K562 (cell line): ENCODE measurements around the gene EIF4G1. TPM values are rescaled to one million over a fixed set of nuclear protein-coding genes. Genes with fewer than 3 reads are reported as not detected.

Source experiments
- ATAC-seq: fragments of 200-7000 bp; cut with Tn5 transposase; 3 replicates; pipeline ENCODE4 v1.9.1; 2020; ENCODE audit warnings: moderate library complexity
- BruUV-seq: library from RNA; stranded (reverse); fragments of 400-500 nt; replicated peaks from 2 replicates; lab custom pipeline; 2021; lab: Mats Ljungman, UMichigan
- CTCF ChIA-PET: fragments of 300-600 bp; formaldehyde crosslinking; extraction: SDS; loops from one replicate; lab custom pipeline; 2021; ENCODE audit warnings: low intra/inter-chr PET ratio; lab: Yijun Ruan, JAX
- POLR2A ChIA-PET: fragments of 300-600, 350-650 bp; sonication (Branson Sonifier 250); formaldehyde crosslinking; extraction: SDS; loops from one replicate; lab custom pipeline; 2021; ENCODE audit warnings: antibody characterized with exemption, inconsistent platforms; lab: Yijun Ruan, JAX
- DNase-seq, 4 experiments: peaks; one replicate each; pipeline versions ENCODE4 v3.0.0 to v3.0.0-alpha.2; 2011 to 2018; ENCODE audit warnings: low spot score in 3 of 4, mixed read lengths in 3 of 4; ENCODE audit errors: extremely low read depth in 1 of 4
- FAIRE-seq: peaks from 2 replicates; lab custom pipeline; 2011; peaks lifted over from hg19 to GRCh38; lab: Jason Lieb, UNC
- H2AFZ ChIP-seq: 2 replicates; pipeline ENCODE4 v1.6.0; 2011; ENCODE audit warnings: low read depth, low read length, control low read depth, inconsistent platforms
- H3K27ac ChIP-seq: fragments of 200-600 bp; 3 replicates; pipeline ENCODE4 v1.8.0; 2011; ENCODE audit warnings: low read depth, mild to moderate bottlenecking, control low read depth, inconsistent platforms, low read length, moderate library complexity, mixed read lengths; ENCODE audit errors: extremely low read depth
- H3K27me3 ChIP-seq, 2 experiments: fragments of 300-600 bp in 1 of 2; 2 replicates in 1 of 2; 3 replicates in 1 of 2; pipeline versions ENCODE4 v1.6.0 to v1.8.0; 2011; ENCODE audit warnings: inconsistent platforms in 2 of 2, low read length in 2 of 2, mild to moderate bottlenecking in 1 of 2, mixed read lengths in 1 of 2, moderate library complexity in 1 of 2; ENCODE audit not compliant: control insufficient read depth in 2 of 2, insufficient read depth in 2 of 2
- H3K36me3 ChIP-seq: fragments of 300-600 bp; 3 replicates; pipeline ENCODE4 v1.8.0; 2011; ENCODE audit warnings: mild to moderate bottlenecking, low read length, inconsistent platforms; ENCODE audit not compliant: control insufficient read depth, insufficient read depth
- H3K4me1 ChIP-seq, 2 experiments: fragments of 200-600 bp in 1 of 2; replicated peaks in 1 of 2; 2 replicates in 1 of 2; 3 replicates in 1 of 2; pipeline versions ENCODE4 v1.5.1 to v1.8.0; 2011; ENCODE audit warnings: inconsistent platforms in 2 of 2, low read length in 2 of 2, mild to moderate bottlenecking in 1 of 2, mixed read lengths in 1 of 2, moderate library complexity in 1 of 2; ENCODE audit not compliant: control insufficient read depth in 2 of 2, insufficient read depth in 2 of 2
- H3K4me2 ChIP-seq: 2 replicates; pipeline ENCODE4 v1.6.1; 2011; ENCODE audit warnings: low read length, control low read depth, inconsistent platforms, mixed read lengths; ENCODE audit not compliant: insufficient read depth
- H3K4me3 ChIP-seq: fragments of 200-600 bp; sonication (generic), shearing (Covaris generic); 2 replicates; pipeline ENCODE4 v1.5.1; 2016; ENCODE audit warnings: control low read depth, inconsistent platforms
- H3K79me2 ChIP-seq: fragments of 200-600 bp; 3 replicates; pipeline ENCODE4 v1.8.0; 2011; ENCODE audit warnings: low read length, inconsistent platforms; ENCODE audit not compliant: control insufficient read depth, insufficient read depth
- H3K9ac ChIP-seq, 2 experiments: 2 replicates each; pipeline versions ENCODE4 v1.6.0 to v1.6.1; 2011; ENCODE audit warnings: low read depth in 2 of 2, low read length in 2 of 2, control low read depth in 1 of 2, inconsistent platforms in 1 of 2, mild to moderate bottlenecking in 1 of 2, mixed read lengths in 1 of 2; ENCODE audit not compliant: insufficient read depth in 1 of 2
- H3K9me1 ChIP-seq: one replicate; pipeline ENCODE4 v1.6.0; 2011; ENCODE audit warnings: inconsistent platforms, mild to moderate bottlenecking, low read length, moderate library complexity; ENCODE audit not compliant: control insufficient read depth, insufficient read depth
- H3K9me3 ChIP-seq: replicated peaks from 2 replicates; pipeline ENCODE4 v1.5.1; 2011; ENCODE audit warnings: low read depth, low read length, inconsistent platforms; ENCODE audit not compliant: control insufficient read depth, insufficient read depth
- H4K20me1 ChIP-seq: replicated peaks from 2 replicates; pipeline ENCODE4 v1.6.1; 2011; ENCODE audit warnings: low read length, inconsistent platforms, mixed read lengths; ENCODE audit not compliant: control insufficient read depth, insufficient read depth
- CTBP1 ChIP-seq: fragments of 450-650 bp; IDR thresholded peaks from 2 replicates; pipeline ENCODE4 v1.6.1; 2016; ENCODE audit warnings: borderline replicate concordance
- E4F1 ChIP-seq: fragments of 250-450 bp; sonication (Bioruptor Pico); IDR thresholded peaks from 2 replicates; pipeline ENCODE4 v1.5.0; 2021; ENCODE audit warnings: mild to moderate bottlenecking, borderline replicate concordance
- GATA2 ChIP-seq: sonication (generic); formaldehyde crosslinking; IDR thresholded peaks from 2 replicates; pipeline ENCODE4 v1.4.0; 2020; ENCODE audit warnings: mild to moderate bottlenecking, missing genetic modification reagents
- HDGF ChIP-seq: fragments of 450-650 bp; IDR thresholded peaks from 2 replicates; pipeline ENCODE4 v1.6.1; 2016
- MECOM ChIP-seq: fragments of 250-450 bp; sonication (Bioruptor Pico); IDR thresholded peaks from 2 replicates; pipeline ENCODE4 v1.8.0; 2022; ENCODE audit warnings: inconsistent platforms
- POLR2B ChIP-seq: fragments of 450-650 bp; IDR thresholded peaks from 2 replicates; pipeline ENCODE4 v1.6.1; 2018; ENCODE audit warnings: low read depth; ENCODE audit not compliant: partially characterized antibody
- SNIP1 ChIP-seq: fragments of 450-650 bp; IDR thresholded peaks from 2 replicates; pipeline ENCODE4 v1.7.1; 2017; ENCODE audit warnings: low read depth, mild to moderate bottlenecking
- THRAP3 ChIP-seq: fragments of 450-650 bp; IDR thresholded peaks from 2 replicates; pipeline ENCODE4 v1.6.1; 2016; ENCODE audit warnings: mild to moderate bottlenecking, inconsistent platforms, borderline replicate concordance
- ZNF217 ChIP-seq: sonication (generic); formaldehyde crosslinking; IDR thresholded peaks from 2 replicates; pipeline ENCODE4 v1.8.0; 2022; ENCODE audit warnings: mild to moderate bottlenecking, missing genetic modification reagents
- WGBS: fragments of 100-300 bp; shearing (Covaris generic); methylation state at CpG from one replicate; pipeline ENCODE4 v1.1.6; 2016; ENCODE audit warnings: low coverage, mixed read lengths; ENCODE audit not compliant: insufficient coverage; ENCODE audit errors: missing lambda C conversion rate; 5-methylcytosine and 5-hydroxymethylcytosine counted together
- in situ Hi-C: fragments of 300-500 bp; cut with MboI; formaldehyde crosslinking; loops from 4 replicates; pipeline ENCODE4 v1.15.0; 2018; ENCODE audit warnings: inconsistent platforms, mixed read lengths
- intact Hi-C: fragments of 100-400 bp; cut with micrococcal nuclease; formaldehyde crosslinking; loops from 2 replicates; pipeline ENCODE4 v1.14.2; 2022
- polyA plus RNA-seq, 8 experiments: library from polyadenylated mRNA; depleted of rRNA in 4 of 8; stranded (reverse) in 5 of 8; unstranded in 3 of 8; fragments of >200 nt; fragmentation: Nextera tagmentation in 2 of 8; fragmentation: Illumina TruSeq in 1 of 8; extraction: Ambion mirVana in 2 of 8; extraction: Trizol in 1 of 8; gene quantifications; 2 replicates each; pipeline versions ENCODE4 v1.2.1 to v1.2.3, GENCODE V29; 2011 to 2014; ENCODE audit warnings: inconsistent platforms in 1 of 8, missing spikeins in 1 of 8
- total RNA-seq, 7 experiments: library from RNA; depleted of rRNA in 6 of 7; stranded (reverse); fragments of >200 nt in 6 of 7; fragmentation: Illumina TruSeq in 2 of 7; extraction: Trizol in 2 of 7; gene quantifications; 2 replicates each; pipeline versions ENCODE4 v1.2.1 to v1.2.3, GENCODE V29; 2011 to 2021; ENCODE audit warnings: low replicate concordance in 1 of 7
- TF ChIP-seq, protein P1 (sequence below), 3 experiments: IDR thresholded peaks in 2 of 3; conservative IDR thresholded peaks in 1 of 3; 2 replicates each; pipeline ENCODE4 v1.5.1; 2011 to 2012; ENCODE audit warnings: low read length in 3 of 3, mild to moderate bottlenecking in 3 of 3, control low read depth in 2 of 3, improper control_type of control experiment in 1 of 3, inconsistent platforms in 1 of 3, low read depth in 1 of 3, mixed read lengths in 1 of 3, moderate library complexity in 1 of 3; ENCODE audit not compliant: insufficient read depth in 2 of 3

EIF4G1 gene
- total and polyA plus RNA-seq, 9 of the 15 experiments (the other 6 are each of a cell fraction or from before 2014, with no cell fraction given): 4.6 to 505 (median 155) TPM

DNA sequence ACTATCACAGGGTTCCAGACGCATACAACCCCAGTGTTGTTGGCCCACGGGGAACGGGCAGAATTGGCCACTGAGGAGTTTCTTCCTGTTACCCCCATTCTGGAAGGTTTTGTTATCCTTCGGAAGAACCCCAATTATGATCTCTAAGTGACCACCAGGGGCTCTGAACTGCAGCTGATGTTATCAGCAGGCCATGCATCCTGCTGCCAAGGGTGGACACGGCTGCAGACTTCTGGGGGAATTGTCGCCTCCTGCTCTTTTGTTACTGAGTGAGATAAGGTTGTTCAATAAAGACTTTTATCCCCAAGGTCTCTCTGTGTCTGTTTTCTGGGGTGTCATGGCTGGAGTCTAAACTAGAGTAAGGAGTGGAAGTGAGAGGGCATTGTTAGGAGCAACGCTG is 5.7 kb upstream of the EIF4G1 start:
- TF ChIP-seq, protein P1, sequence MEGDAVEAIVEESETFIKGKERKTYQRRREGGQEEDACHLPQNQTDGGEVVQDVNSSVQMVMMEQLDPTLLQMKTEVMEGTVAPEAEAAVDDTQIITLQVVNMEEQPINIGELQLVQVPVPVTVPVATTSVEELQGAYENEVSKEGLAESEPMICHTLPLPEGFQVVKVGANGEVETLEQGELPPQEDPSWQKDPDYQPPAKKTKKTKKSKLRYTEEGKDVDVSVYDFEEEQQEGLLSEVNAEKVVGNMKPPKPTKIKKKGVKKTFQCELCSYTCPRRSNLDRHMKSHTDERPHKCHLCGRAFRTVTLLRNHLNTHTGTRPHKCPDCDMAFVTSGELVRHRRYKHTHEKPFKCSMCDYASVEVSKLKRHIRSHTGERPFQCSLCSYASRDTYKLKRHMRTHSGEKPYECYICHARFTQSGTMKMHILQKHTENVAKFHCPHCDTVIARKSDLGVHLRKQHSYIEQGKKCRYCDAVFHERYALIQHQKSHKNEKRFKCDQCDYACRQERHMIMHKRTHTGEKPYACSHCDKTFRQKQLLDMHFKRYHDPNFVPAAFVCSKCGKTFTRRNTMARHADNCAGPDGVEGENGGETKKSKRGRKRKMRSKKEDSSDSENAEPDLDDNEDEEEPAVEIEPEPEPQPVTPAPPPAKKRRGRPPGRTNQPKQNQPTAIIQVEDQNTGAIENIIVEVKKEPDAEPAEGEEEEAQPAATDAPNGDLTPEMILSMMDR (IDR thresholded peaks at IDR 0.05 in 2 of 3, conservative IDR thresholded peaks at IDR 0.05 in 1 of 3; ENCODE audit: insufficient read depth in 2 of 3, low read depth in 1 of 3, low read length in 3 of 3): peak in 2 of 3 experiments; percentile 36 to 37; a peak in 2 of 6 replicates
- TF ChIP-seq GATA2 (CRISPR knock-in tag): 0 out of 2 replicates have a peak, but pooled peaks have one; percentile 41
- no peak for TF ChIP-seq E4F1 (CRISPR knock-in tag)
- no peak for TF ChIP-seq SNIP1
- TF ChIP-seq THRAP3: no peak
- TF ChIP-seq HDGF: no peak
- TF ChIP-seq CTBP1: no peak
- no peak for TF ChIP-seq POLR2B
- no peak for TF ChIP-seq MECOM (CRISPR knock-in tag)
- no peak for TF ChIP-seq ZNF217
- TF ChIP-seq, all 486 proteins: peak for 2
- no peaks in the 10 kb centered on the region for H3K9me3 ChIP-seq
- H3K9me1 ChIP-seq: no peaks in the 10 kb centered on the region
- DNase-seq: peak in 1 of 4 experiments; percentile 27
- H3K9ac ChIP-seq: no peak overlapping the region
- no peak overlapping the region for H3K4me3 ChIP-seq
- H3K4me2 ChIP-seq: no peak overlapping the region
- H3K4me1 ChIP-seq: peaks cover 0 to 3% of the 10 kb centered on the region in 2 experiments; a peak in 3 of 5 replicates
- H3K36me3 ChIP-seq: peaks cover 58% of the 10 kb centered on the region
- WGBS: 53% methylated on average over 6 of the region's 7 CpGs
- intact Hi-C loops (no loop called here), in situ Hi-C loops (no loop called here)
- 0 out of 2 replicates have a peak, but pooled peaks cover 5% of the 10 kb centered on the region for H4K20me1 ChIP-seq
- no peak overlapping the region for H3K27ac ChIP-seq
- peak; percentile 68 for ATAC-seq
- POLR2A ChIA-PET: interaction anchor here (0.7 kb wide), 1 partner anchor 9 kb away, joined by 3 read pairs; no protein-coding TSS in a partner anchor
- no peaks in the 10 kb centered on the region for H3K79me2 ChIP-seq
- H2AFZ ChIP-seq: no peak overlapping the region
- TSS peak; percentile 36 for BruUV-seq
- CTCF ChIA-PET: no interaction called here
- no peak for FAIRE-seq
- H3K27me3 ChIP-seq: no peaks in the 10 kb centered on the region
